ENCODE data around the gene DNAH14.

DNAH14 gene

GRCh38 chr1:225396357-225396756 lies 466.9 kb downstream of the DNAH14 start:
- no peak for TF ChIP-seq ZFX (IDR thresholded peaks at IDR 0.05; ENCODE audit: borderline replicate concordance)
- TF ChIP-seq CTCF (IDR thresholded peaks at IDR 0.05): no peak
- H3K27ac ChIP-seq: no peak overlapping the region

DNA sequence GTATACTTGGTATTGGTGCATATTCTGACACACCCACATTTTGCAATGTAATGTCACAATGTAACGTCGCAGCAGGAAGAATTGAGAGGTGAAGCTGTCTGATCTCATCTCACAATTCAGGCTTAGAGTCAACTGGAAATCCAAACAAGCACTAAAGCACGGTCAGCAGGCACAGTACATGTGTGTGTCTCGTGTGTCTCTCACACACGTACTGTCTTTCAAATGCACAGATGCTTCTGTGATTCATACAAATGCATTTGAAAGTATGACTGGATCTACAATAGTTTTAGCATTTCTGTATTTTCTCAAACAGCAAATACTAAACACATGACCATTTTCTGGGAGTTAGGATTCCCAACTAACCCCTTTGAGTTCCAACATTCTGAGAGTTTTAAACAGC lies 471.5 kb downstream of the DNAH14 start:
- H3K27ac ChIP-seq: no peak overlapping the region
- TF ChIP-seq CTCF (IDR thresholded peaks at IDR 0.05) (no peak), ZFX (IDR thresholded peaks at IDR 0.05; ENCODE audit: borderline replicate concordance) (no peak)

- no peak for TF ChIP-seq ZFX (IDR thresholded peaks at IDR 0.05; ENCODE audit: borderline replicate concordance)
- TF ChIP-seq CTCF (IDR thresholded peaks at IDR 0.05): no peak
- no peak overlapping the region for H3K27ac ChIP-seq
Measured at GRCh38 chr1:225406976-225407725, 477.7 kb downstream of the DNAH14 start.

- H3K27ac ChIP-seq: no peak overlapping the region
- TF ChIP-seq ZFX (IDR thresholded peaks at IDR 0.05; ENCODE audit: borderline replicate concordance): no peak
- TF ChIP-seq CTCF (IDR thresholded peaks at IDR 0.05): no peak
Measured at GRCh38 chr1:225407755-225408154, 478.3 kb downstream of the DNAH14 start.

GRCh38 chr1:225408249-225408648 lies 478.8 kb downstream of the DNAH14 start:
- TF ChIP-seq CTCF (IDR thresholded peaks at IDR 0.05) (no peak), ZFX (IDR thresholded peaks at IDR 0.05; ENCODE audit: borderline replicate concordance) (no peak)
- H3K27ac ChIP-seq: no peak overlapping the region

GRCh38 chr1:225409051-225409450 lies 479.6 kb downstream of the DNAH14 start:
- H3K27ac ChIP-seq: no peak overlapping the region
- TF ChIP-seq ZFX (IDR thresholded peaks at IDR 0.05; ENCODE audit: borderline replicate concordance): no peak
- no peak for TF ChIP-seq CTCF (IDR thresholded peaks at IDR 0.05)

- TF ChIP-seq CTCF (IDR thresholded peaks at IDR 0.05) (no peak), ZFX (IDR thresholded peaks at IDR 0.05; ENCODE audit: borderline replicate concordance) (no peak)
- no peak overlapping the region for H3K27ac ChIP-seq
Measured at GRCh38 chr1:225410036-225410435, 480.6 kb downstream of the DNAH14 start.

All from 22Rv1 (cell line).